ENCODE results near the gene PDE4C.

DNA sequence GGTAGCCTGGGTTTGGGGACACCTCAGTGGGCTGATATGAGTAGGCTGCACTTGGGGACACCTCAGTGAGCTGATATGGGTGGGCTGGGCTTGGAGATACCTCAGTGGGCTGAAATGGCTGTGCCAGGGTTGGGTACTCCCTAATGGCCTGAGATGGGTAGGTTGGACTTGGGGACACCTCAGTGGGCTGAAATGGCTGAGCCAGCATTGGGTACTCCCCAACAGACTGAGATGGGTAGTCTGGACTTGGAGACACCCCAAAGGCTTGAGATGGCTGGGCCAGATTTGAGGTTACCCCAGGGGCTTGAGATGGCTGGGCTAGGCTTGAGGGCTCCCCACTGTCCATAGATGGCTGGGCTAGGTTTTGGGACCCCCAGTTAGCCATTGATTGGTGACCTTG is 35.9 kb upstream of the PDE4C start:
- TF ChIP-seq GLIS3 (CRISPR knock-in tag; IDR thresholded peaks at IDR 0.05) (no peak), CREB5 (CRISPR knock-in tag; IDR thresholded peaks at IDR 0.05; ENCODE audit: low read depth) (no peak), PATZ1 (CRISPR knock-in tag; IDR thresholded peaks at IDR 0.05; ENCODE audit: borderline replicate concordance) (no peak), ZFP3 (CRISPR knock-in tag; IDR thresholded peaks at IDR 0.05) (no peak), ZNF70 (CRISPR knock-in tag; IDR thresholded peaks at IDR 0.05) (no peak), TSHZ2 (CRISPR knock-in tag; IDR thresholded peaks at IDR 0.05) (no peak), ZFP30 (CRISPR knock-in tag; IDR thresholded peaks at IDR 0.05) (no peak), ARNTL (CRISPR knock-in tag; IDR thresholded peaks at IDR 0.05; ENCODE audit: borderline replicate concordance, low read depth) (no peak), ZC3H10 (CRISPR knock-in tag; IDR thresholded peaks at IDR 0.05) (no peak), ZNF565 (CRISPR knock-in tag; conservative IDR thresholded peaks at IDR 0.05; ENCODE audit: low read depth) (no peak), ESRRG (CRISPR knock-in tag; IDR thresholded peaks at IDR 0.05) (no peak)

All from SK-N-SH treated with all-trans-retinoic acid at 6 μM for 48 hours (cell line).